HG02840 (cell line): ENCODE results near the gene CD300LF.

Experiments
- ATAC-seq: cut with Tn5 transposase; IDR thresholded peaks from one replicate; pipeline ENCODE4 v1.9.1; 2021; ENCODE audit warnings: mild to moderate bottlenecking, moderate library complexity, moderate number of reproducible peaks; ENCODE audit not compliant: unreplicated experiment, low FRiP score

CD300LF gene

DNA sequence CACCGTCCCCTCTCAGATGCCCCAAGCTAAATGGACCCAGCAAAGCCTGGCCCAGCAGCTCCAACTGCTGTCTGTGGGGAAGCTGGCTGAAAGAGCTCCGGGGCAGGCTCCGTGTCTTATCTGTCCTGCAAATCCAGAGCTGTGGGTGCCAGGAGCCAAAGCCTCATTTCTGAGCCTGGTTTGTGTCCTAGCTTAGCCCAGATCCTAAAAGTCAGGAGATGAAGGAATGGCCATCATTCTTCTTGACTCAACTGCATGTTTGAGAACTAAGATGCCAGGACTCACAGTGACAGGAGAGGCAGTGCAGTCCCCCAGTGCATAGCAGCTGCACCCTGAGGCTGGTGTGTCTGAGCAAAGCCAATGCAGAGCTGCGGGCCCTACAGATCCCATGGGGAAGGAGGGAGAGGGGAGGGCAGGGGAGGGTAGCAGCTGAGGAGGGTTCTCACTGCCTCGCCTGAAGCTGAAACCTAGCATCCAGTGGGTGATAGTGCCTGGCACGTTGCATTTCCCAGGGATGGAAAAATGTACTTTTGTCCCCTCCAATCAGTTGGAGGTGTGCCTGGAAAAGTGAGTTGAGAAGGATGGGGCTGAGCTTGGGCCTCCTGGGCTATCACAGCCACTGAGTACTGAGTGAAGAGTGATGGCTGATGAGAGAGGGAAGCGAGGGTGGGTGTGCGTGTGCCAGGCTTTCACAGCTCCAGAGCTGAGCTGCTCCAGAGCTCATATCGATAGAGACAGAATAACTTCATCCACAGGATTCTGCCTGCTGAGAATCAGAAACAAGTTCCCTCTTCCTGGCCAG is 64.7 kb downstream of the CD300LF start:
- ATAC-seq = no peak

DNA sequence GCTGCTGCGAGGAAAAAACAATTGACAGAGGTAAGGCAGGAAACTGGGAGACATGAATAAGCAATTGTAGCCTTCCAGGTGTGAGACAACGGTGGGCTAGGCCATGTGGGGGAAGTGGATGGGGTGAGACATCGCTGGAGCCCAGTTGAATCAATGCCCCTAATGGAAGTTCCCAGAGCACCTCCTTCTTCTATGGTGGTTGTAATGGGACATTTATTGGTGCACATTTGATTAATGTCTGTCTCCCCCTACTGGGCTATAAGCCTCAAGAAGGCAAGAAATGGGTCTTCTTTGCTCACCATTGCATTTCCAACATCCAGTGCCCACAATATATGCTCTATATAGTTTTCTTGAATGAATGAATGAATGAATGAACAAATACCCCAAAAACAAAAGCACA is 66.5 kb downstream of the CD300LF start:
- ATAC-seq = no peak

DNA sequence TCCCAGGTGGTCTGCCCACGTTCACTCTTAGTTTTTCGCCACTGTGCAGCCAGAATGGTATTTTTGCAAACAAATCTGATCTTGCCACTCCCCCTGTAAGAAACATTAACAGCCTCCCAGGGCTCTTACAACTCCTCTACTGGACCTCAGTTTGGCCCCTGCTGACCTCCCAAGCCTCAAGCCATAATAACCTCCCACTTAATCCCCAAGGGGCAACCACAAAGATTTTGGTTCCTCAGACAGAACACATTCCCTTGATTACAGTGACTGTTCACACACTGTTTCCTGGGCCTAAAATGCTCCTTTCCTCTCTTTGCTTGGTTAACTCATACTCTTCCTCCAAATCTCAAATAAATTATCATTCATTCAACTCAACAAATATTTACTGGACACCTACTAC is 67.7 kb downstream of the CD300LF start:
- no peak for ATAC-seq

DNA sequence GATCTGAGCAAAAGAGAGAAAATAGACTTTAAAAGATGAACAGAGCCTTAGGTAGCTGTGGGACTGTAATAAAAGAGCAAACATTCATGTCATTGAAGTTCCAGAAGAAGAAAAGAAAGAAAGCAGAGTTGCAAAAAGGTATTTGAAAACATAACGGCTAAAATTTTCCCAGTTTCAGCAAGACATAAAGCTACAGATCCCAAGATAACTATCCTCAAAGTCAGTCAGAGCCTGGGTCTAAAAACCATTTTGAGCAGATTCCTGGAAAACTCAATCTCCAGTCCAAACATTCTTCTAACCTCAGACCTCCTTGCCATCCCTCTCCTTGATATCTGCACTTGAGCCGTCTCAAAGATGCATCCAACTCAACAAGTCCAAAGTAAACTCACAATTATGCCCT is 68.3 kb downstream of the CD300LF start:
- ATAC-seq = no peak
